ENCODE data around the gene GAP43. TPM values are rescaled to one million over a fixed set of nuclear protein-coding genes. Genes with fewer than 3 reads are reported as not detected.

Gene GAP43
- total and polyA plus RNA-seq, 2 of the 4 experiments (the other 2 are of a cell fraction): 0.36 to 0.51 TPM

DNA sequence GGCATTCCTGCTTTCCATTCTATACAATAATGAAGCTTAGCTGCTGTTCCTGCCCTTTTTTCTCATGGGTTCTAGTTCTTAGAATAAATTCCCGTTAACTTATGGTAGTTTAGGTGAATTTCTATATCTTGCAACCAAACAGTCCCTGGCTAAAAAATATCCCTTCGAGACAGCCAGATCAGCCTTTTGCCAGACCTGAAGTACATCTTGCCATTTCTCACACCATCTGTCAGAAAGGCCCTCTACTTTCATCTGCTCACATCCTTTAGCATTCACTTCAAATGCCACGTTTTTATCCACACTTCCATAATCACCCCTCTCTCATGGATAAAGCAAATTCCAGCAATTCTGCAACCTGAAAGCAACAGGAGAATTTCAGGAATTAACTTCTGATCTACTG is 145.4 kb downstream of the GAP43 start:
- Histone ChIP-seq H3K4me2 (ENCODE audit: low read depth, low read length) (no peak overlapping the region), H3K56ac (ENCODE audit: extremely low read depth, insufficient read depth, low read length) (no peak overlapping the region), H4K20me1 (ENCODE audit: insufficient read depth, low read length) (no peaks in the 10 kb centered on the region), H3K27me3 (ENCODE audit: control insufficient read depth, insufficient read depth, low read length) (no peaks in the 10 kb centered on the region), H3K18ac (ENCODE audit: low read depth, low read length) (no peak overlapping the region), H3K23ac (ENCODE audit: low read depth, low read length) (no peak overlapping the region), H2AFZ (replicated peaks; ENCODE audit: low read length, poor library complexity) (no peak overlapping the region), H3K79me1 (ENCODE audit: low read depth in 1 of 2, low read length in 2 of 2) (no peaks in the 10 kb centered on the region), H4K91ac (ENCODE audit: insufficient read depth, low read depth, low read length) (no peak overlapping the region), H3K9me3 (ENCODE audit: control insufficient read depth, insufficient read depth, low read length) (no peaks in the 10 kb centered on the region), H3K4ac (ENCODE audit: low read depth, low read length) (no peak overlapping the region), H3K4me1 (ENCODE audit: control insufficient read depth, insufficient read depth, low read length) (peaks cover 8% of the 10 kb centered on the region), H3K36me3 (ENCODE audit: control insufficient read depth, insufficient read depth, low read length) (no peaks in the 10 kb centered on the region), H2BK120ac (ENCODE audit: low read depth, low read length) (no peak overlapping the region), H2AK5ac (ENCODE audit: low read depth, low read length) (no peak overlapping the region), H2BK15ac (ENCODE audit: low read depth, low read length) (no peak overlapping the region), H3K9me1 (ENCODE audit: insufficient read depth, low read length) (no peaks in the 10 kb centered on the region), H4K5ac (ENCODE audit: low read depth, low read length) (no peak overlapping the region), H3K4me3 (ENCODE audit: insufficient read depth, low read depth, low read length) (no peak overlapping the region), H2BK20ac (ENCODE audit: low read depth, low read length) (no peak overlapping the region), H4K8ac (ENCODE audit: low read depth in 2 of 2, low read length in 2 of 2) (no peak overlapping the region), H2AK9ac (replicated peaks; ENCODE audit: low read depth, low read length, poor library complexity) (no peak overlapping the region), H3K9ac (ENCODE audit: low read depth, low read length) (no peak overlapping the region), H3K27ac (ENCODE audit: insufficient read depth, low read length) (no peak overlapping the region), H3K14ac (replicated peaks; ENCODE audit: low read depth, low read length) (no peak overlapping the region), H2BK5ac (ENCODE audit: low read depth, low read length, poor library complexity, severe bottlenecking) (no peak overlapping the region)
- 80% methylated on average over 1 of the region's 3 CpGs; no CpG with 5 or more reads in 1 of the 2 experiments for WGBS, 2 experiments (ENCODE audit: extremely low coverage in 2 of 2, insufficient read length in 1 of 2)
- BruUV-seq (replicated peaks): no TSS peak
- in situ Hi-C loops (cut with MboI; ENCODE audit: low sequenced_read_pairs) (no loop called here), intact Hi-C loops (cut with micrococcal nuclease) (no loop called here), dilution Hi-C loops (cut with HindIII; ENCODE audit: low sequenced_read_pairs, unreplicated experiment) (no loop called here)
- TF ChIP-seq MAFK (IDR thresholded peaks at IDR 0.05; ENCODE audit: low read depth, low read length): no peak
- TF ChIP-seq MXI1 (IDR thresholded peaks at IDR 0.05; ENCODE audit: borderline replicate concordance, low read depth, low read length): no peak
- TF ChIP-seq, protein P1, sequence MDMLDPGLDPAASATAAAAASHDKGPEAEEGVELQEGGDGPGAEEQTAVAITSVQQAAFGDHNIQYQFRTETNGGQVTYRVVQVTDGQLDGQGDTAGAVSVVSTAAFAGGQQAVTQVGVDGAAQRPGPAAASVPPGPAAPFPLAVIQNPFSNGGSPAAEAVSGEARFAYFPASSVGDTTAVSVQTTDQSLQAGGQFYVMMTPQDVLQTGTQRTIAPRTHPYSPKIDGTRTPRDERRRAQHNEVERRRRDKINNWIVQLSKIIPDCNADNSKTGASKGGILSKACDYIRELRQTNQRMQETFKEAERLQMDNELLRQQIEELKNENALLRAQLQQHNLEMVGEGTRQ (IDR thresholded peaks at IDR 0.05; ENCODE audit: low read depth, low read length): no peak
- TF ChIP-seq, protein P2, sequence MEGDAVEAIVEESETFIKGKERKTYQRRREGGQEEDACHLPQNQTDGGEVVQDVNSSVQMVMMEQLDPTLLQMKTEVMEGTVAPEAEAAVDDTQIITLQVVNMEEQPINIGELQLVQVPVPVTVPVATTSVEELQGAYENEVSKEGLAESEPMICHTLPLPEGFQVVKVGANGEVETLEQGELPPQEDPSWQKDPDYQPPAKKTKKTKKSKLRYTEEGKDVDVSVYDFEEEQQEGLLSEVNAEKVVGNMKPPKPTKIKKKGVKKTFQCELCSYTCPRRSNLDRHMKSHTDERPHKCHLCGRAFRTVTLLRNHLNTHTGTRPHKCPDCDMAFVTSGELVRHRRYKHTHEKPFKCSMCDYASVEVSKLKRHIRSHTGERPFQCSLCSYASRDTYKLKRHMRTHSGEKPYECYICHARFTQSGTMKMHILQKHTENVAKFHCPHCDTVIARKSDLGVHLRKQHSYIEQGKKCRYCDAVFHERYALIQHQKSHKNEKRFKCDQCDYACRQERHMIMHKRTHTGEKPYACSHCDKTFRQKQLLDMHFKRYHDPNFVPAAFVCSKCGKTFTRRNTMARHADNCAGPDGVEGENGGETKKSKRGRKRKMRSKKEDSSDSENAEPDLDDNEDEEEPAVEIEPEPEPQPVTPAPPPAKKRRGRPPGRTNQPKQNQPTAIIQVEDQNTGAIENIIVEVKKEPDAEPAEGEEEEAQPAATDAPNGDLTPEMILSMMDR (conservative IDR thresholded peaks at IDR 0.05; ENCODE audit: low read depth, low read length): no peak
- TF ChIP-seq RAD21 (IDR thresholded peaks at IDR 0.05; ENCODE audit: low read length): no peak
- TF ChIP-seq, protein P3, sequence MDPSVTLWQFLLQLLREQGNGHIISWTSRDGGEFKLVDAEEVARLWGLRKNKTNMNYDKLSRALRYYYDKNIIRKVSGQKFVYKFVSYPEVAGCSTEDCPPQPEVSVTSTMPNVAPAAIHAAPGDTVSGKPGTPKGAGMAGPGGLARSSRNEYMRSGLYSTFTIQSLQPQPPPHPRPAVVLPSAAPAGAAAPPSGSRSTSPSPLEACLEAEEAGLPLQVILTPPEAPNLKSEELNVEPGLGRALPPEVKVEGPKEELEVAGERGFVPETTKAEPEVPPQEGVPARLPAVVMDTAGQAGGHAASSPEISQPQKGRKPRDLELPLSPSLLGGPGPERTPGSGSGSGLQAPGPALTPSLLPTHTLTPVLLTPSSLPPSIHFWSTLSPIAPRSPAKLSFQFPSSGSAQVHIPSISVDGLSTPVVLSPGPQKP (IDR thresholded peaks at IDR 0.05; ENCODE audit: borderline replicate concordance, low read depth, low read length): no peak
- no peak for TF ChIP-seq POLR2A (IDR thresholded peaks at IDR 0.05; ENCODE audit: low read depth, low read length)
- POLR2A ChIA-PET (ENCODE audit: unreplicated experiment): no interaction called here
- ATAC-seq (ENCODE audit: low read depth) (no peak), DNase-seq (no peak)
- CTCF ChIA-PET: interaction anchor here (1.4 kb wide), 1 partner anchor 15 kb away, joined by 3 read pairs; no protein-coding TSS in a partner anchor
